AG04450 (cell line): ENCODE measurements around the gene GPR148. TPM values are rescaled to one million over a fixed set of nuclear protein-coding genes. Genes with fewer than 3 reads are reported as not detected.

Experiments
- CTCF ChIA-PET: fragments of 300-600, 350-600 bp; formaldehyde crosslinking; extraction: SDS; loops from one replicate; lab custom pipeline; 2022; ENCODE audit warnings: antibody characterized with exemption, inconsistent platforms; lab: Charles Lee
- POLR2A ChIA-PET: fragments of 350-600 bp; formaldehyde crosslinking; extraction: SDS; loops from one replicate; lab custom pipeline; 2021; ENCODE audit warnings: antibody characterized with exemption, inconsistent platforms; lab: Yijun Ruan, JAX
- DNase-seq: peaks from one replicate; pipeline ENCODE4 v3.0.0-alpha.2; 2011; ENCODE audit warnings: low read depth, low spot score
- H3K27ac ChIP-seq: one replicate; pipeline ENCODE4 v1.5.1; 2012; ENCODE audit warnings: low read depth, low read length, control low read depth
- H3K27me3 ChIP-seq: one replicate; pipeline ENCODE4 v1.6.0; 2012; ENCODE audit warnings: low read length; ENCODE audit not compliant: control insufficient read depth, insufficient read depth
- H3K4me3 ChIP-seq: 2 replicates; pipeline ENCODE4 v1.5.1; 2011; ENCODE audit warnings: mild to moderate bottlenecking, low read depth, low read length, control low read depth
- H3K9me3 ChIP-seq: 2 replicates; pipeline ENCODE4 v1.5.1; 2012; ENCODE audit warnings: low read length; ENCODE audit not compliant: control insufficient read depth, insufficient read depth
- CTCF ChIP-seq: IDR thresholded peaks from 2 replicates; pipeline ENCODE4 v1.5.1; 2011; ENCODE audit warnings: low read depth, low read length, control low read depth, inconsistent platforms
- polyA plus RNA-seq: library from polyadenylated mRNA; depleted of rRNA; stranded (reverse); fragments of >200 nt; gene quantifications from 2 replicates; pipeline ENCODE4 v1.2.3, GENCODE V29; 2011

GPR148 gene
- polyA plus RNA-seq, 1 experiment, result not detected

GRCh38 chr2:130754811-130755210 lies 25.9 kb downstream of the GPR148 start:
- DNase-seq, result no peak
- TF ChIP-seq CTCF, result no peak
- H3K9me3 ChIP-seq, result no peaks in the 10 kb centered on the region; the same call in 1 of the 2 replicates
- H3K4me3 ChIP-seq, result no peak overlapping the region
- ChIA-PET POLR2A (no interaction called here), CTCF (no interaction called here)
- no peak overlapping the region for H3K27ac ChIP-seq
- H3K27me3 ChIP-seq, result peaks cover 6% of the 10 kb centered on the region

- H3K27ac ChIP-seq, result no peak within 1 kb of the TSS
- DNase-seq, result no peak
- no peak for TF ChIP-seq CTCF
- H3K9me3 ChIP-seq, result no peaks in the 10 kb centered on the region; the same call in 1 of the 2 replicates
- ChIA-PET POLR2A (no interaction called here), CTCF (no interaction called here)
- no peak within 1 kb of the TSS for H3K4me3 ChIP-seq
- peaks cover 6% of the 10 kb centered on the region for H3K27me3 ChIP-seq
Observed at GRCh38 chr2:130755256-130756052, 26.6 kb downstream of the GPR148 start, which contains the start of gene AMER3. AMER3 (plus strand) TSS chr2:130755540; CDS start chr2:130762073, 6,533 bp downstream.

GRCh38 chr2:130756053-130756873 lies 27.4 kb downstream of the GPR148 start:
- Histone ChIP-seq H3K4me3 (no peak overlapping the region), H3K9me3 (no peaks in the 10 kb centered on the region; the same call in 1 of the 2 replicates), H3K27me3 (peaks cover 6% of the 10 kb centered on the region), H3K27ac (no peak overlapping the region)
- no peak for DNase-seq
- CTCF ChIA-PET, result no interaction called here
- no peak for TF ChIP-seq CTCF
- POLR2A ChIA-PET, result no interaction called here

DNA sequence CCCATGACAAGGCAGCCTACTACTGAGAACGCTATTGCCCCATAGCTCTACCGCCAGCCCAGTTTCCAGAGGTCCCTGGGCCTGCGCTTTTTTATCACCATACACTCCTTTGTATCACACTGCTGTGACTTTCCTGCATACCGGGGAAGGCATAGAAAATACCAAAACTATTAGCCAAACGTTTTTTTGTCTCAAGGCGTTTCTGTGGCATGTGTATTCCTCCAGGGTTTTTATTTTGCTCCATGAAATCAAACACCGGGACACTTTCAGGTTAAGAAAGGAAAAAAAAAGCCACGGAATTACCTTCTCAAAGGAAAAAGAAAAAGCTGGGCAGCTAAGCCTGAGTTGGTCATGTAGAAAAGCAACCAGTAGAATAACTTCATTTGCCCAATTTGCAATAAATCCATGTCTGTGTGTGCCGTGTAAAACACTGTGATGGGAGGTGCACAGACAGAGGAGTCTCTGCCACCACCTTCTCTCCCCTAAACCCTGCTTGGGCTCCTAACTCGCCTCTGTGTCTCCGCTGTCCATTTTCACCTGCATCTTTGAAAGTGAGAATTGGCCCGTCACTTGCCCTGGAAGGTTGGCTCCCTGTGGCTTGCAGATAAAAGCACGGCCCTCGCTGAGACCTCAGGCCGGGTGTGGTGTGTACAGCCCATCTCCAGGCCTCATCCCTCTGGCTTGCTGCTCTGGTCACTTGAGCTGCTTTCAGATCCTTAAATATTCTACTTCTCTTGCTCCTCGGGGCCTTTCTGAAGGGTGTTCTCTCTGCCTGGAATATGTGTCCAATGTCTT lies 28.2 kb downstream of the GPR148 start:
- DNase-seq, result no peak
- no peak for TF ChIP-seq CTCF
- ChIA-PET POLR2A (no interaction called here), CTCF (no interaction called here)
- Histone ChIP-seq H3K27me3 (peaks cover 6% of the 10 kb centered on the region), H3K27ac (no peak overlapping the region), H3K4me3 (no peak overlapping the region), H3K9me3 (no peaks in the 10 kb centered on the region; the same call in 1 of the 2 replicates)
